22Rv1 (cell line): ENCODE data around the gene EIF5AL1.
"Not testable (repeated sequence)": the region's sequence is repeated elsewhere in the genome, so short reads cannot be mapped to it uniquely, and the experiment has no call there.

Experiments
- CTCF ChIP-seq: fragments of 450-650 bp; IDR thresholded peaks from 2 replicates; pipeline ENCODE4 v1.5.1; 2017; ENCODE audit warnings: mild to moderate bottlenecking
- ZFX ChIP-seq: fragments of 450-650 bp; IDR thresholded peaks from 2 replicates; pipeline ENCODE4 v1.6.1; 2017; ENCODE audit warnings: antibody characterized with exemption, borderline replicate concordance

- TF ChIP-seq CTCF, ZFX: not testable (repeated sequence)
Measured at GRCh38 chr10:79505328-79505727, 7.0 kb upstream of the EIF5AL1 start.
